ENCODE measurements around the gene ZNF205. TPM values are rescaled to one million over a fixed set of nuclear protein-coding genes. Genes with fewer than 3 reads are reported as not detected.

The ZNF205 gene
- total and polyA plus RNA-seq, 5 donors, result 6.4 to 10.9 (median 9.9) TPM

GRCh38 chr16:3150346-3151218 lies 38.2 kb downstream of the ZNF205 start:
- H3K27me3 ChIP-seq (ENCODE audit: control insufficient read depth, insufficient read depth), result no peaks in the 10 kb centered on the region
- H3K9me3 ChIP-seq (ENCODE audit: control insufficient read depth, low read length), result no peaks in the 10 kb centered on the region
- peak overlapping the region; percentile 85 for H3K27ac ChIP-seq (ENCODE audit: low read length)
- H3K4me3 ChIP-seq (ENCODE audit: low read length), result peak overlapping the region; percentile 64
- intact Hi-C loops (cut with DNase I), result no loop called here
- DNase-seq (peak; percentile 94 to 98 (median 97)), ATAC-seq (peak; percentile 94)
- no peaks in the 10 kb centered on the region for H3K4me1 ChIP-seq (ENCODE audit: control insufficient read depth, insufficient read depth, low read length)
- 1% methylated on average over 62 of the region's 62 CpGs for WGBS

- Histone ChIP-seq H3K4me1 (ENCODE audit: control insufficient read depth, insufficient read depth, low read length) (no peaks in the 10 kb centered on the region), H3K27ac (ENCODE audit: low read length) (no peak overlapping the region), H3K27me3 (ENCODE audit: control insufficient read depth, insufficient read depth) (no peaks in the 10 kb centered on the region), H3K9me3 (ENCODE audit: control insufficient read depth, low read length) (no peaks in the 10 kb centered on the region), H3K4me3 (ENCODE audit: low read length) (peak overlapping the region; percentile 30)
- DNase-seq, result peak in 2 of 3 donors; percentile 43 to 69
- 6% methylated on average over 15 of the region's 15 CpGs for WGBS
- intact Hi-C loops (cut with DNase I), result no loop called here
- no peak for ATAC-seq
Observed at GRCh38 chr16:3152027-3152276, 39.6 kb downstream of the ZNF205 start.

- WGBS, result under 1% methylated on average over 42 of the region's 42 CpGs
- Histone ChIP-seq H3K27me3 (ENCODE audit: control insufficient read depth, insufficient read depth) (no peaks in the 10 kb centered on the region), H3K9me3 (ENCODE audit: control insufficient read depth, low read length) (no peaks in the 10 kb centered on the region), H3K4me3 (ENCODE audit: low read length) (peak overlapping the region; percentile 30), H3K27ac (ENCODE audit: low read length) (peak overlapping the region; percentile 55), H3K4me1 (ENCODE audit: control insufficient read depth, insufficient read depth, low read length) (no peaks in the 10 kb centered on the region)
- ATAC-seq (peak; percentile 53 to 62), DNase-seq (peak; percentile 79 to 92 (median 91))
- intact Hi-C loops (cut with DNase I), result no loop called here
Observed at GRCh38 chr16:3152277-3152990, 40.0 kb downstream of the ZNF205 start.

GRCh38 chr16:3152991-3153368 lies 40.6 kb downstream of the ZNF205 start:
- DNase-seq (no peak), ATAC-seq (no peak)
- H3K9me3 ChIP-seq (ENCODE audit: control insufficient read depth, low read length), result no peaks in the 10 kb centered on the region
- intact Hi-C loops (cut with DNase I), result no loop called here
- H3K27me3 ChIP-seq (ENCODE audit: control insufficient read depth, insufficient read depth), result no peaks in the 10 kb centered on the region
- H3K4me1 ChIP-seq (ENCODE audit: control insufficient read depth, insufficient read depth, low read length), result no peaks in the 10 kb centered on the region
- WGBS, result 11% methylated on average over 8 of the region's 8 CpGs
- H3K4me3 ChIP-seq (ENCODE audit: low read length), result no peak overlapping the region
- H3K27ac ChIP-seq (ENCODE audit: low read length), result no peak overlapping the region

GRCh38 chr16:3155181-3155580 lies 42.8 kb downstream of the ZNF205 start:
- no peaks in the 10 kb centered on the region for H3K9me3 ChIP-seq (ENCODE audit: control insufficient read depth, low read length)
- no peaks in the 10 kb centered on the region for H3K27me3 ChIP-seq (ENCODE audit: control insufficient read depth, insufficient read depth)
- WGBS, result 62% methylated on average over 2 of the region's 2 CpGs
- intact Hi-C loops (cut with DNase I), result no loop called here
- ATAC-seq, result no peak
- H3K4me3 ChIP-seq (ENCODE audit: low read length), result no peak overlapping the region
- DNase-seq, result no peak
- no peaks in the 10 kb centered on the region for H3K4me1 ChIP-seq (ENCODE audit: control insufficient read depth, insufficient read depth, low read length)
- no peak overlapping the region for H3K27ac ChIP-seq (ENCODE audit: low read length)

- peak in 1 of 3 donors; percentile 1 for DNase-seq
- H3K27ac ChIP-seq (ENCODE audit: low read length), result no peak overlapping the region
- no peaks in the 10 kb centered on the region for H3K4me1 ChIP-seq (ENCODE audit: control insufficient read depth, insufficient read depth, low read length)
- no peak for ATAC-seq
- no peak overlapping the region for H3K4me3 ChIP-seq (ENCODE audit: low read length)
- intact Hi-C loops (cut with DNase I), result no loop called here
- WGBS, result 95% methylated on average over 3 of the region's 3 CpGs
- no peaks in the 10 kb centered on the region for H3K27me3 ChIP-seq (ENCODE audit: control insufficient read depth, insufficient read depth)
- H3K9me3 ChIP-seq (ENCODE audit: control insufficient read depth, low read length), result no peaks in the 10 kb centered on the region
Observed at GRCh38 chr16:3155972-3156371, 43.6 kb downstream of the ZNF205 start.

GRCh38 chr16:3157229-3158025 lies 45.0 kb downstream of the ZNF205 start:
- peak; percentile 3 to 35 for ATAC-seq
- Histone ChIP-seq H3K27me3 (ENCODE audit: control insufficient read depth, insufficient read depth) (no peaks in the 10 kb centered on the region), H3K4me3 (ENCODE audit: low read length) (peak overlapping the region; percentile 82), H3K27ac (ENCODE audit: low read length) (peak overlapping the region; percentile 60), H3K4me1 (ENCODE audit: control insufficient read depth, insufficient read depth, low read length) (no peaks in the 10 kb centered on the region), H3K9me3 (ENCODE audit: control insufficient read depth, low read length) (no peaks in the 10 kb centered on the region)
- WGBS, result 1% methylated on average over 59 of the region's 59 CpGs
- intact Hi-C loops (cut with DNase I), result no loop called here
- DNase-seq, result peak; percentile 59 to 75 (median 70)

GRCh38 chr16:3158026-3158509 lies 45.7 kb downstream of the ZNF205 start:
- peak; percentile 30 to 45 for ATAC-seq
- Histone ChIP-seq H3K27ac (ENCODE audit: low read length) (peak overlapping the region; percentile 60), H3K4me3 (ENCODE audit: low read length) (peak overlapping the region; percentile 82), H3K9me3 (ENCODE audit: control insufficient read depth, low read length) (no peaks in the 10 kb centered on the region), H3K4me1 (ENCODE audit: control insufficient read depth, insufficient read depth, low read length) (no peaks in the 10 kb centered on the region), H3K27me3 (ENCODE audit: control insufficient read depth, insufficient read depth) (no peaks in the 10 kb centered on the region)
- intact Hi-C loops (cut with DNase I), result no loop called here
- DNase-seq, result peak in 1 of 3 donors; percentile 68
- under 1% methylated on average over 27 of the region's 27 CpGs for WGBS

GRCh38 chr16:3158510-3159314 lies 46.3 kb downstream of the ZNF205 start:
- Histone ChIP-seq H3K4me1 (ENCODE audit: control insufficient read depth, insufficient read depth, low read length) (no peaks in the 10 kb centered on the region), H3K27ac (ENCODE audit: low read length) (peak overlapping the region; percentile 82), H3K4me3 (ENCODE audit: low read length) (peak overlapping the region; percentile 82), H3K9me3 (ENCODE audit: control insufficient read depth, low read length) (no peaks in the 10 kb centered on the region), H3K27me3 (ENCODE audit: control insufficient read depth, insufficient read depth) (no peaks in the 10 kb centered on the region)
- intact Hi-C loops (cut with DNase I), result no loop called here
- under 1% methylated on average over 69 of the region's 70 CpGs for WGBS
- ATAC-seq, result peak; percentile 94
- peak; percentile 87 to 93 (median 91) for DNase-seq
